ENCODE results near the gene UCK1.
"Not testable (repeated sequence)": the region's sequence is repeated elsewhere in the genome, so short reads cannot be mapped to it uniquely, and the experiment has no call there.

The UCK1 gene

DNA sequence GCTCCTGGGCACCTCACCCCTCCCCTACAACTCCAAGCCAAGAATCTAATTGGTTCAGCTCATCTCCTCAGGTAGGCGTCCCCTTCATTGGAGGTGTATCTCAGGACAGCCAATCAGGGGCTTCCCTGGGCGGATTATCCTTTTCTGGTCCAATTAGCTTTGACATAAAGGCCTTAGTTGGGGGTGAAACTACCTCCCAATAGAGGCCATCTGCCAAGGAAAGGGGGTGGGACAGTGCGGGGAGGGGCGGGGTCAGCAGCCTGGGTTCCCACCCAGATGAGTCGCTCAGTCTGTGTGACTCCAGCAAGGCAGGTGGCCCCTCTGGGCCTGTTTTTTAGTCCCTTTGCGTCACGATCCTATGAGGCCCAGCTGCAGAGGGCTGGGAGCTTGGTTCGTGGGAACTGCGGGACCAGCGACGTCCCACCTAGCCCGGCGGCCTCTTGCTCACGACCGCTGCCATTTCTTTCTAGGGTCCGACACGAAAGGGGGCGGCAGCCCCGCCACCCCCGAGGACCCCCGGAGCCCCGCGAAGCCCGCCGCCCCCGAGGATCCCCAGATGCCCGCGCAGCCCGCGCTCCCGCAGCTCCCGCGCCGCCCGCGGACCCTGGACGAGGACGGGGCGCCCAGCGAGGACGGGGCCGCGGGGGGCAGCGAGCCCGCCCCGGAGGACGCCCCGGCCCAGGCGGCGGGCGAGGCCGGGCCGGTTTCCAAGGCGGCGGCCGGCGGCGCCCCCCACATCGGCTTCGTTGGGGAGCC is 23.2 kb upstream of the UCK1 start:
- DNase-seq (ENCODE audit: low read depth): no peak

DNA sequence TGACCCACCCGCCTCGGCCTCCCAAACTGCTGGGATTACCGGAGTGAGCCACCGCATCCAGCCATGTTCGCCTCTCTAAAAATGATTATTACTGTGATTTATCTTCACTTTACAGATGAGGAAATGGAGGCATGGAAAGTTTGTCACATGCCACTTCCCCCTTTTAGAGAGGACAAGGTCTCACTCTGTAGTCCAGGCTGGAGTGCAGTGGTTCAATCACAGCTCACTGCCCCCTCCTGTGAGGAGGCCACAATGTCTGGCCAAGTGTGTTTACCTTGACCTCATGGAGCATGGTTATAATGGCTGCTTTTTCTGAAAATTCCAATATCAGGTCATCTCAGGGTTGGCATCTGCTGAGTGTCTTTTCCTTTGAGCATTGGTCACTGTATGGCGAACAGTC is 21.0 kb upstream of the UCK1 start:
- DNase-seq (ENCODE audit: low read depth): no peak

GRCh38 chr9:131550465-131550864 is 19.4 kb upstream of the UCK1 start:
- not testable (repeated sequence) for DNase-seq (ENCODE audit: low read depth)

DNA sequence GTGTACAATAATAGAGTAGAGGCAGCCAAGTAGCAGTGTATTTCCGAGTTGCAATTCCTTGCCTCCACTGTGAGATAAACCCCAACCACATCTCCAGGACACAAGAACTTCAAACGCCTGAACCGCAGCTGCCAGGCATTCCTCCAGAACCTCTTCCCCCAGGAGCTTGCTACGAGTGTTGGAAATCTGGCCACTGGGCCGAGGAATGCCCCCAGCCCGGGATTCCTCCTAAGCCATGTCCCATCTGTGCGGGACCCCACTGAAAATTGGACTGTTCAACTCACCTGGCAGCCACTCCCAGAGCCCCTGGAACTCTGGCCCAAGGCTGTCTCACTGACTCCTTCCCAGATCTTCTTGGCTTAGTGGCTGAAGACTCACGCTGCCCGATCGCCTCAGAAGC is 18.1 kb upstream of the UCK1 start:
- DNase-seq (ENCODE audit: low read depth): not testable (repeated sequence)

GRCh38 chr9:131546336-131547084 is 15.4 kb upstream of the UCK1 start:
- DNase-seq (ENCODE audit: low read depth): no peak

- DNase-seq (ENCODE audit: low read depth): no peak
Measured at GRCh38 chr9:131545786-131546335, 14.8 kb upstream of the UCK1 start.

DNA sequence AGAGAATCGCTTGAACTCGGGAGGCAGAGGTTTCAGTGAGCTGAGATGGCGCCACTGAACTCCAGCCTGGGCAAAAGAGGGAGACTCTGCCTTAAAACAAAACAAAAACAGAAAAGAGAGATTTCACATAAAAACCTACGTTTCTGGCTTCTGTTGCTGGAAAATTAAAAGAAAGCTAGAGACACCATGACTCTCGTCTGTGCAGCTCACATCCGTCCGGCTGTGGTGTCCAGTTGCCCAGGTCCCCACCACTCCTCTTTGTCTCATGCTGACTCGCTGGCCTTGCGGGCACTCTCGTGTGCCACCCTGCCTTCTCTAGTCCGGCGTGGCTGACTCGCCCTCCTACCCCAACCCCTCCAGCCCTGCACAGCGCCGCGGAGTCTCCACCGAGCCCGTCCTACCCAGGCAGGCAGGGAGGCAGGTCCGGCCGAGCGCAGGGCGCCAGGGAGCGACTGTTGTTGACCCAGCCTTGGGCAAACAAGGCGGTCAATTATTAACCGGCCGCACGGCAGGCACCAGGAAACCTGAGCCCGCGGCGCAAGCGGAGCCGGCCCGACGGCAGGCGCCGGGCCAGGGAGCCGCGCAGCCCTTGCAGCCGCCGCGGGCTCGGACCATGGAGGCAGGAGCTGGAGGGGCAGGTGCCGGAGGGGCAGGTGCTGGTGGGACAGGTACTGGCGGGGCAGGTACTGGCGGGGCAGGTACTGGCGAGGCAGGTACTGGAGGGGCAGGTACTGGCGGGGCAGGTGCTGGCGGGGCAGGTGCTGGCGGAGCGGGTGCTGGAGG is 14.1 kb upstream of the UCK1 start, which contains the start of gene PRRT1B:
Gene PRRT1B, plus strand, starts transcription at position 521 of the 783 bp plus-strand sequence. Its CDS starts 93 bp downstream, at position 614.
- no peak for DNase-seq (ENCODE audit: low read depth)

DNA sequence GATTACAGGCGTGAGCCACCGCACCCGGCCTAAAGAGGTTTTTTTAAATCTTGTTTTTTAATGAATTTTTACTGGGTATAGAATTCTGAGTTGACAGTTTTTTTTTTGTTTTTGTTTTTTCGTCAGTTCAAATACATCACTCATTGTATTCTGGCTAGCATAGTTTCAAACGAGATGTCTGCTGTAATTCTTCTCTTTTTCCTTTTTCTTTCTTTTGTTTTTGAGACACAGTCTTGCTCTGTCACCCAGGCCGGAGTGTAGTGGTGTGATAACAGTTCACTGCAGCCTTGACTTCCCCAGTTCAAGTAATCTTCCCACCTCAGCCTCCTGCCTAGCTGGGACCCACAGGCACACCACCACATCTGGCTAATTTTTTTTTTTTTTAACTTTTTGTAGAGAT is 12.1 kb upstream of the UCK1 start:
- no peak for DNase-seq (ENCODE audit: low read depth)

DNA sequence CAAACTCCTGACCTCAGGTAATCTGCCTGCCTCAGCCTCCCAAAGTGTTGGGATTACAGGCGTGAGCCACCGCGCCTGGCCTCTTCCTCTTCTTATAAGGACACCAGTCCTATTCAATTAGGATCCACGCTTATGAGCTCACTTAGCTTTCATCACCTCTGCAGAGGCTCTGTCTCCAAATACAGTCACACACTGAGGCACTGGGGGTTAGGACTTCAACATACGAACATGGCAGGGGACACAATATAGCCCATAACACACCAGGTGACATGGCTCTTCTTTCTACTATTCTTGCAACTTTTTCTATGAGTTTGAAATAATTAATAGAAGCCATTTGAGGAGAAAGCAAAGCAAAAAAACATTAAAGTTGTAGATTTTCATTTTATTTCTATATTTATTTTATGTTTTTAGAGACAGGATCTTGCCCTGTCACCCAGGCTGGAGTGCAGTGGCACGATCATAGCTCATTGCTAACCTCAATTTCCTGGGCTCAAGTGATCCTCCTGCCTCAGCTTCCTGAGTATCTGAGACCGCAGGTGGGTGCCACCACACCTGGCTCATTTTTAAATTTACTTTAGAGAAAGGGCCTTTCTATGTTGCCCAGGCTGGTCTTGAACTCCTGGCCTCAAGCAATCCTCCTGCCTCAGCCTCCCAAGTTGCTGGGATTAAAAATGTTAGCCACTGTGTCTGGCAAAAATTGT is 8.3 kb upstream of the UCK1 start:
- no peak for DNase-seq (ENCODE audit: low read depth)

- no peak for DNase-seq (ENCODE audit: low read depth)
Measured at GRCh38 chr9:131537946-131538345, 6.9 kb upstream of the UCK1 start.

DNA sequence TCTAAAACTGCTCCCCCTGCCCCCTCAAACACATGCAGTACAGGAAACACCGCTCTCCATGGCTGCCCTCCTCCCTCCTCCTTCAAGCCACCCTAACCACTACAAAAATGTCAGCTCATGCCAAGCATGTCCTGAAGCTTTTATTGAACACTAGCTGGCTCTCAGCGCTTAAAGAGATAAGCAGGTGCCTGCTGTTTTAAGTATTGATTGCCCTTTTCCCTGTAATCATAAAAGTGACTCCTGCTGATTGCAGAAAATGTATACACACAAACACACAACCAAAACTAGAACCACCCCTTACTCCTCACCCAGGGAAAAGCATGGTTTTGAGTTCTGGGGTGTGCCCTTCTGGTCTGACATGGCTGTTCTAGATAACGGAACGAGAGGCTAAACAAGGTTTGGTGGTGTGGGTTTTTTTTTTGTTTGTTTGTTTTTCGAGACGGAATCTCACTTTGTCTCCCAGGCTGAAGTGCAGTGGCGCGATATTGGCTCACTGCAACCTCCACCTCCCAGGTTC is 3.7 kb upstream of the UCK1 start:
- DNase-seq (ENCODE audit: low read depth): no peak

DNA sequence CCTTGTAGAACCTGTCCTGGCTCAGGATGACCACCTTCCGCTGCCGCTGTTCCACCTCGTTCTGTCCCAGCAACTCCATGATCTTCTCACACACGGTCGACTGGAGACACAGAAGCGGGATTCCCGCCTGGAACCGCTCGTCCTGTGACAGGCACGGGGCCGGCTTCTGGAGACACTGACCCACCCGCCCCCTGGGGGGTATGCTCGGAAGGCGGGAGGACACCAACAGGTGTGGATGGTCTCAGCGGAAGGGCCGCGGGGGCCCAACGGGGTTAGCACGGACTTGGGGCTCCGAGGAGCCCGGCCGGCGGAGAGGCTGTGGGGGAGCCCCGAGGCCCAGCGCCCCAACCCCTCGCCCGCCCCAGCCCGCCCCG is 530 bp downstream of the UCK1 start:
- DNase-seq (ENCODE audit: low read depth): no peak

- no peak for DNase-seq (ENCODE audit: low read depth)
Measured at GRCh38 chr9:131529597-131530545, 1.2 kb downstream of the UCK1 start.

GRCh38 chr9:131528886-131529505 is 2.1 kb downstream of the UCK1 start:
- no peak for DNase-seq (ENCODE audit: low read depth)

DNA sequence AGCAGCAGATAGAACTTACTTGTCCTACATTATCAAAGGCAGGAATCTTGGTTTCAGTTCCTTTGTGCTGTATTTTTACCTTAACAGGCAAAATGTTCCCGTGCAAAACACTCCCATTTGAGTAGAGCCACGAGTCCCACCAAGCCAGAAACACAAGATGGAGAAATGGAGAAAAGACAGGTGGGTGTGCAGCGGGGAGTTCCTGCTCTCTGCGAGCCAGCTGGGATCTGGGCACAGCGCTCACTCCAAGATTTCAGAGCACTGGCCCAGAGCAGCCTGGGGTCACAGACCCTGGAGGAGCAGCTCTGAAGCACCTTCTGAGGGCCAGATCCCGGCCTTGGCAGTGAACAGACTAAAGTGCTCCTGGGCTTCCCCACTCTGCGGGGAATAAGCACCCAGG is 2.9 kb downstream of the UCK1 start:
- DNase-seq (ENCODE audit: low read depth): no peak

- no peak for DNase-seq (ENCODE audit: low read depth)
Measured at GRCh38 chr9:131525643-131526565, 5.2 kb downstream of the UCK1 start.

DNA sequence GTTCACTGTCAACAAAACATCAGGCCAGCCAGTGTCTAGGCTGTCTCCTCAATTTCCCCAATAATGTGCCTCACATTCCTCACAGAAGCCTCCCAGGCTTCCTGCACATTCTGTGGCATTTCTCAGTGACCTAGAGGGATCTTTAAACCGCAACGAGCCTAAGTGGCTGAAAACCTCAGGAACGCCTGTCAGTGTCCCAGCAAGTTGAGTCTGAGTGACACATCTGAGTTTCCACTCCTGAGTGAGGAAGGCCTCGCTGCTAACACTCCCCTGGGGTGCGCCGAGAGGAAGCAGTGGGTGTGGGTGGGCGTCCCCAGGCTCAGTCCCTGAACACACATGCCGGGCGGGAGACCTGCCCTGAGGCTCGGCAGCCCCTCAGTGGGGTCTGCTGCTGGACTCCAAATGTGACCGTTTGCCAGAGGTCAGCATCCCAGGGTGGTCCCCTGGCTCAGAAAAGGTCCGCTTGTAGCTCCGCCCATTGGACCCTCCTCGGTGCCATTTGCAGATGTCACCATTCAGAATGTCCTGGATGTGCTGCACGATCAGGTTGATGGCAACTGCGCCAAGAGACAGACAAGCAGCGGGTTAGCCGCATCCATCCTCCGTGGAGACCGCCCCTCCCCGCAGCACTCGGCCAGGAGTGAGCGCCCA is 6.3 kb downstream of the UCK1 start:
- no peak for DNase-seq (ENCODE audit: low read depth)
